Measurements from ENCODE around the gene MLXIPL.

DNA sequence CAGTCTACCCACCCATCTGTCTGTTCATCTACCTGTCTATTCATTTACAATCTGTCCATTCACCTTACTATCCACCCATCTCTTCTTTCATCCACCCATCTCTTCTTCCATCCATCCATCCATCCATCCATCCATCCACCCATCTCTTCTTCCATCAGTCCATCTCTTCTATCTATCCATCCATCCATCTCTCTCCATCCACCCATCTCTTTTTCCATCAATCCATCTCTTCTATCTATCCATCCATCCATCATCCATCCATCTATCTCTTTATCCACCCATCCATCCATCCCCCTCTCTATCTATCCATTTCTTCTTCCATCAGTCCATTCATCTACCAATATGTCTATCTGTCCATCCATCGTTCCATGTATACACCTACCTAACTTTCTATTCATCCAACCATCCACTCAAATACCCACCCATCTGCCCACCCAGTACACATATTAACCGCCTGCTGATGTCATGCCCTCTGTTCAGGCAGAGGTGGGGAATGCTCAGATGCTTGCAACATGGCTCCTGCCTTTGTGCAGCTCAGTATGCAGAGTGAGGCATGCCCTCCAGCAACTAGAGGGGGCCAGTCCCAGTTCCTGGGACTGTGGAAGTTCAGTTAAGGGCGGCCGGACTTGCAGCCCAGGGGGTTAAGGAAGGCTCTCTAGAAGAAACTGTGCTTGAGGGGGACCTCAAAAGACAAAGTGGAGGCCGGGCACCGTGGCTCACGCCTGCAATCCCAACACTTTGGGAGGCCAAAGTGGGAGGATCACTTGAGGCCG lies 11.3 kb upstream of the MLXIPL start:
- TF ChIP-seq RARB (CRISPR knock-in tag; IDR thresholded peaks at IDR 0.05) (no peak), ZNF8 (CRISPR knock-in tag; IDR thresholded peaks at IDR 0.05) (no peak), ZNF70 (CRISPR knock-in tag; IDR thresholded peaks at IDR 0.05) (no peak), OSR1 (CRISPR knock-in tag; IDR thresholded peaks at IDR 0.05) (no peak), PPARA (CRISPR knock-in tag; IDR thresholded peaks at IDR 0.05; ENCODE audit: borderline replicate concordance) (no peak), ZC3H10 (CRISPR knock-in tag; IDR thresholded peaks at IDR 0.05) (no peak)
- TF ChIP-seq, protein P1, sequence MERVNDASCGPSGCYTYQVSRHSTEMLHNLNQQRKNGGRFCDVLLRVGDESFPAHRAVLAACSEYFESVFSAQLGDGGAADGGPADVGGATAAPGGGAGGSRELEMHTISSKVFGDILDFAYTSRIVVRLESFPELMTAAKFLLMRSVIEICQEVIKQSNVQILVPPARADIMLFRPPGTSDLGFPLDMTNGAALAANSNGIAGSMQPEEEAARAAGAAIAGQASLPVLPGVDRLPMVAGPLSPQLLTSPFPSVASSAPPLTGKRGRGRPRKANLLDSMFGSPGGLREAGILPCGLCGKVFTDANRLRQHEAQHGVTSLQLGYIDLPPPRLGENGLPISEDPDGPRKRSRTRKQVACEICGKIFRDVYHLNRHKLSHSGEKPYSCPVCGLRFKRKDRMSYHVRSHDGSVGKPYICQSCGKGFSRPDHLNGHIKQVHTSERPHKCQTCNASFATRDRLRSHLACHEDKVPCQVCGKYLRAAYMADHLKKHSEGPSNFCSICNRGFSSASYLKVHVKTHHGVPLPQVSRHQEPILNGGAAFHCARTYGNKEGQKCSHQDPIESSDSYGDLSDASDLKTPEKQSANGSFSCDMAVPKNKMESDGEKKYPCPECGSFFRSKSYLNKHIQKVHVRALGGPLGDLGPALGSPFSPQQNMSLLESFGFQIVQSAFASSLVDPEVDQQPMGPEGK (CRISPR knock-in tag; IDR thresholded peaks at IDR 0.05; ENCODE audit: borderline replicate concordance), result no peak
